ENCODE results near the gene ZNF180.
"Not testable (repeated sequence)": the region's sequence is repeated elsewhere in the genome, so short reads cannot be mapped to it uniquely, and the experiment has no call there.

GRCh38 chr19:44468730-44469129 lies 31.6 kb downstream of the ZNF180 start:
- TF ChIP-seq POLR2A, CTCF (IDR thresholded peaks at IDR 0.05): not testable (repeated sequence)
